ENCODE measurements around the gene CCNY. TPM values are rescaled to one million over a fixed set of nuclear protein-coding genes. Genes with fewer than 3 reads are reported as not detected.

The CCNY gene
- total RNA-seq, 2 donors from 2014 or later: 31.6 to 54.0 TPM

DNA sequence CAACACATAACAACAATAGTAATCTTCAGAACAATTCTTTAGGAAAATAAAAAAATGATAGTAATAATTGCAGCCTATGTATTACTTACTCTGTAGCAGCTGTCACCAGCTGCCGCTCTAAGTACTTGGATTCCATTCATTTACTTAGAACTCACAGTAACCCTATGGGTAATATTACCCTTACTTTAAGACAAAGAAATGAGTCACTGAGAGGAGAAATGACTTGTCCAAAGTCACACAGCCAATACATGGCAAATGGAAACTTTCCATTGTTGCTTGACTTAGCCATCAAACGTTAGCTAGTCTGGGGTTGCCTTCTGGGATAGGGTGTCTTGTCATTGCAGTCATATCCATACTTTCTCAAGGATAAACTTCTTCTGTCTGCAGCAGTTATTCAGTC, 3.6 kb downstream of the CCNY start:
- no peak for TF ChIP-seq POLR2A (IDR thresholded peaks at IDR 0.05)
- no peak for TF ChIP-seq POLR2AphosphoS5 (IDR thresholded peaks at IDR 0.05)
- TF ChIP-seq, protein P1, sequence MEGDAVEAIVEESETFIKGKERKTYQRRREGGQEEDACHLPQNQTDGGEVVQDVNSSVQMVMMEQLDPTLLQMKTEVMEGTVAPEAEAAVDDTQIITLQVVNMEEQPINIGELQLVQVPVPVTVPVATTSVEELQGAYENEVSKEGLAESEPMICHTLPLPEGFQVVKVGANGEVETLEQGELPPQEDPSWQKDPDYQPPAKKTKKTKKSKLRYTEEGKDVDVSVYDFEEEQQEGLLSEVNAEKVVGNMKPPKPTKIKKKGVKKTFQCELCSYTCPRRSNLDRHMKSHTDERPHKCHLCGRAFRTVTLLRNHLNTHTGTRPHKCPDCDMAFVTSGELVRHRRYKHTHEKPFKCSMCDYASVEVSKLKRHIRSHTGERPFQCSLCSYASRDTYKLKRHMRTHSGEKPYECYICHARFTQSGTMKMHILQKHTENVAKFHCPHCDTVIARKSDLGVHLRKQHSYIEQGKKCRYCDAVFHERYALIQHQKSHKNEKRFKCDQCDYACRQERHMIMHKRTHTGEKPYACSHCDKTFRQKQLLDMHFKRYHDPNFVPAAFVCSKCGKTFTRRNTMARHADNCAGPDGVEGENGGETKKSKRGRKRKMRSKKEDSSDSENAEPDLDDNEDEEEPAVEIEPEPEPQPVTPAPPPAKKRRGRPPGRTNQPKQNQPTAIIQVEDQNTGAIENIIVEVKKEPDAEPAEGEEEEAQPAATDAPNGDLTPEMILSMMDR (IDR thresholded peaks at IDR 0.05): no peak
- intact Hi-C loops (cut with DNase I): loop anchor here (10.0 kb wide), 1 partner anchor 225 kb away; no protein-coding TSS in a partner anchor
- DNase-seq (ENCODE audit: low spot score): no peak
- Histone ChIP-seq H3K36me3 (no peaks in the 10 kb centered on the region), H3K4me1 (replicated peaks) (no peaks in the 10 kb centered on the region), H3K4me3 (no peak overlapping the region), H3K27ac (no peak overlapping the region), H3K27me3 (replicated peaks; ENCODE audit: insufficient read depth) (no peaks in the 10 kb centered on the region), H3K9me3 (no peaks in the 10 kb centered on the region)
- WGBS: 76% methylated on average over 2 of the region's 2 CpGs

DNA sequence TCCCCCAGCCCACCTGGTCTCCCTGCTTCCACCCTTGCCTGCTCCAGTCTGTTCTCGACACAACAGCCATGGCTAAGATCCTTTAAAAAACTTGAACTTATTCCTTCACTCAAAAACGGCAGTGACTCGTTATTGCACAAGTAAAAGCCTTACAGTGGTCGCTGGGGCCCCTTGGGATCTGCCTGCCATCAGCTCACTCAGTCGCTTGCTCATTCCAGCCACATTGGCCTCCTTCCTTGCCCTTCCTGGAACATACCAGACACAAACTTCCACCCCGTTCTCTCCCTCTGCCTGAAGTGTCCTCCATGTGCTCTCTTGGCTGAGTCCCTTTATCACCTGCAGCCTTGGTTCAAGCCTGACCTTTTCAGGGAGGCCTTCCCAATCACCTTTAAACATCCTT, 4.7 kb downstream of the CCNY start:
- Histone ChIP-seq H3K9me3 (no peaks in the 10 kb centered on the region), H3K36me3 (no peaks in the 10 kb centered on the region), H3K4me3 (no peak overlapping the region), H3K27me3 (replicated peaks; ENCODE audit: insufficient read depth) (no peaks in the 10 kb centered on the region), H3K4me1 (replicated peaks) (no peaks in the 10 kb centered on the region), H3K27ac (no peak overlapping the region)
- DNase-seq (ENCODE audit: low spot score): no peak
- 53% methylated on average over 6 of the region's 6 CpGs for WGBS
- intact Hi-C loops (cut with DNase I): no loop called here
- TF ChIP-seq POLR2AphosphoS5 (IDR thresholded peaks at IDR 0.05) (no peak), POLR2A (IDR thresholded peaks at IDR 0.05) (no peak)
- TF ChIP-seq, protein P1 (IDR thresholded peaks at IDR 0.05): no peak

DNA sequence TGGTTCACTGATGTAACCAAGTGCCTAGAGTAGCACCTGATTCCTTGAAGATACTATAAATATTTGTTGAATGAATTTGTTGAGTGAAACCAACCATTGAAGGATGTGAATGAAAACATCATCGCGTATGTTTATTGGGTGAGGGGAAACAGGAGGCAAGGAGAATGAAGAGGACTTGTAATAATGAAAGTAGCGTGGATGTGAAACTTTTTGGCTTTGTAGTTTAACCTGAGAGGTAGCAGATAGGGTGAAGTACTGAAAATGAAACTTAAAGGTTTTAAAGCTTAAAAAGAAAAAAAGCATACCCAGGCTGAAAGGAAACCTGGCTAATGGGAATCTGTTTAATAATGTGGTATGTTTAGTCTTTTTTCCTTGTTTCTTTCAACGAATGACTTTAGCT, 5.2 kb downstream of the CCNY start:
- Histone ChIP-seq H3K27me3 (replicated peaks; ENCODE audit: insufficient read depth) (no peaks in the 10 kb centered on the region), H3K36me3 (no peaks in the 10 kb centered on the region), H3K4me3 (no peak overlapping the region), H3K9me3 (no peaks in the 10 kb centered on the region), H3K4me1 (replicated peaks) (no peaks in the 10 kb centered on the region), H3K27ac (no peak overlapping the region)
- 62% methylated on average over 4 of the region's 4 CpGs for WGBS
- DNase-seq (ENCODE audit: low spot score): no peak
- TF ChIP-seq POLR2AphosphoS5 (IDR thresholded peaks at IDR 0.05) (no peak), POLR2A (IDR thresholded peaks at IDR 0.05) (no peak)
- TF ChIP-seq, protein P1 (IDR thresholded peaks at IDR 0.05): no peak
- intact Hi-C loops (cut with DNase I): no loop called here

DNA sequence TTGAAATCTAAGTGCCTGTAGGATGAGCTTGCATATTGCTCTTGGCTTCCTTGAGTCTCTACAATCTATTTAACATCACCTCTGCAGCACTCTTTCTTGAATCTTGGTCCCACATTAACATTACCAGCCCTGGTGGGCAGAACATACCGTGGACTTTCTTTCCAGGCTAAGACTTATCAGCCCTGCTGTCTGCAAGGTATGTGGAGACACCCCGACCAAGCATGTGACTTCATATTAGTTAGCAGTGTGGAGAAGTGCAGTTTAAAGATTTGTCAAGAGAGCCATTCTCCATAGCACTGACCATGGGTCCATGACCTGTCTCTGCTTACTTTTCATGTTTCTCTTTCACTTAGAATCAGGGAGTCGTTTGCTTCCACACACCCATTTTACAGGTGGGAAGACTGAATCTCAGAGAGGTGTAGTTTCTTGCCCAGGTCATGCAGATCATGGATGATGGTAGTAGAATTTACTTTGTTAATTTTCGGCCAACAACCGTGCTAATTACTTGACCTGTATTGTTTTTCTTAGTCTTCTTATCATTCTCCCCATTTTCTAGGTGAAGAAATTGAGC, 6.0 kb downstream of the CCNY start:
- H3K36me3 ChIP-seq: no peaks in the 10 kb centered on the region
- no peaks in the 10 kb centered on the region for H3K27me3 ChIP-seq (replicated peaks; ENCODE audit: insufficient read depth)
- H3K27ac ChIP-seq: no peak overlapping the region
- DNase-seq (ENCODE audit: low spot score): no peak
- intact Hi-C loops (cut with DNase I): no loop called here
- WGBS: 97% methylated on average over 5 of the region's 5 CpGs
- no peak overlapping the region for H3K4me3 ChIP-seq
- TF ChIP-seq POLR2A (IDR thresholded peaks at IDR 0.05) (no peak), POLR2AphosphoS5 (IDR thresholded peaks at IDR 0.05) (no peak)
- TF ChIP-seq, protein P1 (IDR thresholded peaks at IDR 0.05): no peak
- no peaks in the 10 kb centered on the region for H3K4me1 ChIP-seq (replicated peaks)
- H3K9me3 ChIP-seq: no peaks in the 10 kb centered on the region

GRCh38 chr10:35343739-35344138, 7.4 kb downstream of the CCNY start:
- Histone ChIP-seq H3K4me3 (no peak overlapping the region), H3K27me3 (replicated peaks; ENCODE audit: insufficient read depth) (no peaks in the 10 kb centered on the region), H3K27ac (no peak overlapping the region), H3K9me3 (no peaks in the 10 kb centered on the region), H3K36me3 (no peaks in the 10 kb centered on the region), H3K4me1 (replicated peaks) (no peaks in the 10 kb centered on the region)
- no peak for DNase-seq (ENCODE audit: low spot score)
- TF ChIP-seq, protein P1 (IDR thresholded peaks at IDR 0.05): no peak
- no peak for TF ChIP-seq POLR2AphosphoS5 (IDR thresholded peaks at IDR 0.05)
- no peak for TF ChIP-seq POLR2A (IDR thresholded peaks at IDR 0.05)
- intact Hi-C loops (cut with DNase I): no loop called here

Data from prostate gland (tissue), 2 donors.